A549 (cell line): ENCODE measurements around the gene RASSF4. TPM values are rescaled to one million over a fixed set of nuclear protein-coding genes. Genes with fewer than 3 reads are reported as not detected.

ENCODE experiments used
- ATAC-seq, 2 experiments: fragments of 200-7000 bp in 1 of 2; fragments of >200 bp in 1 of 2; cut with Nextera tagmentation in 1 of 2; cut with Tn5 transposase in 1 of 2; 3 replicates each; pipeline versions ENCODE4 v1.8.0 to v1.9.1; 2018 to 2020; ENCODE audit warnings: mild to moderate bottlenecking in 1 of 2, moderate library complexity in 1 of 2
- CTCF ChIA-PET: fragments of 300-600 bp; sonication (Branson Sonifier 250); formaldehyde crosslinking; extraction: SDS; loops from one replicate; lab custom pipeline; 2021; ENCODE audit warnings: antibody characterized with exemption, inconsistent platforms; lab: Yijun Ruan, JAX
- POLR2A ChIA-PET: fragments of 350-600 bp; formaldehyde crosslinking; extraction: SDS; loops from one replicate; lab custom pipeline; 2021; ENCODE audit warnings: antibody characterized with exemption, inconsistent platforms; lab: Yijun Ruan, JAX
- DNase-seq, 2 experiments: peaks; one replicate each; pipeline versions ENCODE4 v3.0.0 to v3.0.0-alpha.2; 2011 to 2016; ENCODE audit warnings: low read depth in 1 of 2, low spot score in 1 of 2
- FAIRE-seq: peaks from 2 replicates; lab custom pipeline; 2011; peaks lifted over from hg19 to GRCh38; lab: Jason Lieb, UNC
- H3K27ac ChIP-seq, 2 experiments: fragments of >200 bp; sonication (Bioruptor Twin); formaldehyde crosslinking; 3 replicates each; pipeline ENCODE4 v1.5.1; 2016 to 2017
- H3K4me1 ChIP-seq: fragments of >200 bp; sonication (Bioruptor Twin); formaldehyde crosslinking; 3 replicates; pipeline ENCODE4 v1.6.1; 2016
- H3K4me2 ChIP-seq: fragments of >200 bp; sonication (Bioruptor Twin); formaldehyde crosslinking; 3 replicates; pipeline ENCODE4 v1.6.1; 2016
- H3K4me3 ChIP-seq: fragments of >200 bp; sonication (Bioruptor Twin); formaldehyde crosslinking; 3 replicates; pipeline ENCODE4 v1.5.1; 2016
- H3K9me3 ChIP-seq: fragments of >200 bp; sonication (Bioruptor Twin); formaldehyde crosslinking; 3 replicates; pipeline ENCODE4 v1.6.1; 2016
- ATOH8 ChIP-seq: fragments of 250-450 bp; sonication (Bioruptor Pico); IDR thresholded peaks from 2 replicates; pipeline ENCODE4 v1.5.0; 2020; ENCODE audit warnings: low read depth, mild to moderate bottlenecking, moderate library complexity
- CTCF ChIP-seq: fragments of >200 bp; sonication (Bioruptor Twin); formaldehyde crosslinking; IDR thresholded peaks from 3 replicates; pipeline ENCODE4 v1.5.1; 2016
- EHMT2 ChIP-seq: fragments of 200-600 bp; sonication (generic); IDR thresholded peaks from 2 replicates; pipeline ENCODE4 v1.6.1; 2016; ENCODE audit warnings: antibody characterized with exemption, low read depth, mild to moderate bottlenecking, moderate library complexity
- ELK1 ChIP-seq: fragments of 150-350 bp; IDR thresholded peaks from 2 replicates; pipeline ENCODE4 v1.6.1; 2014; ENCODE audit warnings: low read depth, mild to moderate bottlenecking, low read length
- HMGXB4 ChIP-seq: fragments of 250-450 bp; sonication (Bioruptor Pico); IDR thresholded peaks from 2 replicates; pipeline ENCODE4 v1.5.0; 2021; ENCODE audit warnings: mild to moderate bottlenecking, moderate library complexity, borderline replicate concordance
- HOXA7 ChIP-seq: fragments of 250-450 bp; sonication (Bioruptor Pico); IDR thresholded peaks from 2 replicates; pipeline ENCODE4 v1.5.0; 2020; ENCODE audit warnings: mild to moderate bottlenecking, moderate library complexity
- HOXB13 ChIP-seq: fragments of 250-450 bp; sonication (Bioruptor Pico); IDR thresholded peaks from 2 replicates; pipeline ENCODE4 v1.5.0; 2020; ENCODE audit warnings: low read depth, mild to moderate bottlenecking, moderate library complexity
- HOXB5 ChIP-seq: fragments of 250-450 bp; sonication (Bioruptor Pico); IDR thresholded peaks from 2 replicates; pipeline ENCODE4 v1.5.0; 2020; ENCODE audit warnings: mild to moderate bottlenecking, moderate library complexity
- JUN ChIP-seq, 2 experiments: fragments of >200 bp; sonication (Bioruptor Twin); formaldehyde crosslinking; IDR thresholded peaks; 2 replicates in 1 of 2; 3 replicates in 1 of 2; pipeline ENCODE4 v1.6.1; 2016 to 2017
- JUNB ChIP-seq: fragments of >200 bp; sonication (Bioruptor Twin); formaldehyde crosslinking; IDR thresholded peaks from 2 replicates; pipeline ENCODE4 v1.6.1; 2016
- KDM1A ChIP-seq: fragments of 200-600 bp; sonication (generic); IDR thresholded peaks from 2 replicates; pipeline ENCODE4 v1.6.1; 2016; ENCODE audit warnings: low read depth, mild to moderate bottlenecking
- MAX ChIP-seq: IDR thresholded peaks from 2 replicates; pipeline ENCODE4 v1.6.1; 2012
- MAZ ChIP-seq: fragments of 150-350 bp; IDR thresholded peaks from 2 replicates; pipeline ENCODE4 v1.6.1; 2014; ENCODE audit warnings: antibody characterized with exemption, low read depth, low read length, borderline replicate concordance
- NPAS2 ChIP-seq: fragments of 250-450 bp; sonication (Bioruptor Pico); IDR thresholded peaks from 2 replicates; pipeline ENCODE4 v1.8.0; 2022; ENCODE audit warnings: mild to moderate bottlenecking, moderate library complexity, borderline replicate concordance
- NR3C1 ChIP-seq: fragments of >200 bp; sonication (Bioruptor Twin); formaldehyde crosslinking; IDR thresholded peaks from 3 replicates; pipeline ENCODE4 v1.6.1; 2017
- PBX3 ChIP-seq: IDR thresholded peaks from 2 replicates; pipeline ENCODE4 v1.6.1; 2012
- POLR2AphosphoS2 ChIP-seq: conservative IDR thresholded peaks from 2 replicates; pipeline ENCODE4 v1.6.1; 2012; ENCODE audit warnings: low read length, improper control_type of control experiment, inconsistent platforms
- RCOR1 ChIP-seq: fragments of 150-350 bp; IDR thresholded peaks from 2 replicates; pipeline ENCODE4 v1.6.1; 2014; ENCODE audit warnings: antibody characterized with exemption, low read length, low read depth
- SREBF2 ChIP-seq: fragments of 450-650 bp; IDR thresholded peaks from 2 replicates; pipeline ENCODE4 v1.6.1; 2014; ENCODE audit warnings: mild to moderate bottlenecking, moderate library complexity
- TP53 ChIP-seq: fragments of 250-450 bp; sonication (Bioruptor Pico); IDR thresholded peaks from 2 replicates; pipeline ENCODE4 v1.5.0; 2021; ENCODE audit warnings: mild to moderate bottlenecking, moderate library complexity
- ZSCAN20 ChIP-seq: fragments of 250-450 bp; sonication (Bioruptor Pico); IDR thresholded peaks from 2 replicates; pipeline ENCODE4 v1.8.0; 2022; ENCODE audit warnings: mild to moderate bottlenecking, moderate library complexity
- WGBS: methylation state at CpG from one replicate; pipeline ENCODE4 v1.1.6; 2017; ENCODE audit errors: missing lambda C conversion rate; 5-methylcytosine and 5-hydroxymethylcytosine counted together
- polyA plus RNA-seq, 4 experiments: library from polyadenylated mRNA; depleted of rRNA in 3 of 4; stranded (reverse); fragments of >200 nt; fragmentation: RNase III in 1 of 4; extraction: RNeasy Plus Mini Kit Qiagen cat#74134 plus additional on column Dnase treatment in 1 of 4; gene quantifications; 2 replicates in 3 of 4; 3 replicates in 1 of 4; pipeline ENCODE4 v1.2.3, GENCODE V29; 2011 to 2017

RASSF4 gene
- polyA plus RNA-seq, 2 of the 4 experiments (the other 2 are of a cell fraction): 1.9 to 2.2 TPM

- H3K4me3 ChIP-seq: no peak overlapping the region
These were observed 33.5 kb upstream of the RASSF4 start for GRCh38 chr10:44925811-44926750.

GRCh38 chr10:44926751-44927351, 32.8 kb upstream of the RASSF4 start:
- DNase-seq (no peak), FAIRE-seq (no peak), ATAC-seq (no peak)
- Histone ChIP-seq H3K4me2 (no peak overlapping the region), H3K9me3 (no peaks in the 10 kb centered on the region), H3K4me1 (no peaks in the 10 kb centered on the region), H3K4me3 (no peak overlapping the region), H3K27ac (no peak overlapping the region)
- 7% methylated on average over 3 of the region's 10 CpGs for WGBS
- POLR2A ChIA-PET: no interaction called here
- CTCF ChIA-PET: interaction anchor here (0.8 kb wide), 1 partner anchor 47 kb away, joined by 3 read pairs; no protein-coding TSS in a partner anchor
- no peak for TF ChIP-seq TP53 (CRISPR knock-in tag)
- no peak for TF ChIP-seq EHMT2
- TF ChIP-seq ELK1: no peak
- no peak for TF ChIP-seq MAZ

More at GRCh38 chr10:44925811-44926750, 33.5 kb upstream of the RASSF4 start:
- ChIA-PET POLR2A (no interaction called here), CTCF (interaction anchor here (0.8 to 1.2 kb wide), 2 partner anchors 9 to 47 kb away, joined by 3 read pairs; no protein-coding TSS in a partner anchor)
- Histone ChIP-seq H3K9me3 (no peaks in the 10 kb centered on the region), H3K27ac (no peak overlapping the region), H3K4me1 (no peaks in the 10 kb centered on the region), H3K4me2 (no peak overlapping the region)
- FAIRE-seq: no peak
- 74% methylated on average over 14 of the region's 16 CpGs for WGBS
- TF ChIP-seq JUN (IDR thresholded peaks at IDR 0.05) (no peak), HOXB13 (CRISPR knock-in tag) (no peak), NR3C1 (no peak)
- no peak for DNase-seq
- no peak for ATAC-seq

GRCh38 chr10:44927352-44927751, 32.2 kb upstream of the RASSF4 start:
- CTCF ChIA-PET: no interaction called here
- Histone ChIP-seq H3K9me3 (no peaks in the 10 kb centered on the region), H3K4me3 (no peak overlapping the region), H3K4me1 (no peaks in the 10 kb centered on the region), H3K27ac (no peak overlapping the region), H3K4me2 (no peak overlapping the region)
- POLR2A ChIA-PET: no interaction called here
- WGBS: 71% methylated on average over 1 of the region's 2 CpGs
- no peak for FAIRE-seq
- ATAC-seq: no peak
- no peak for DNase-seq
- TF ChIP-seq JUNB: no peak
- no peak for TF ChIP-seq RCOR1
- TF ChIP-seq JUN (IDR thresholded peaks at IDR 0.05): no peak
- TF ChIP-seq MAX: no peak

- no peak overlapping the region for H3K4me3 ChIP-seq
- POLR2A ChIA-PET: no interaction called here
- H3K4me2 ChIP-seq: no peak overlapping the region
- H3K4me1 ChIP-seq: no peaks in the 10 kb centered on the region
- CTCF ChIA-PET: interaction anchor here (1.8 kb wide), 1 partner anchor 48 kb away, joined by 5 read pairs; no protein-coding TSS in a partner anchor
- ATAC-seq: no peak
- no peak for DNase-seq
- no peaks in the 10 kb centered on the region for H3K9me3 ChIP-seq
- H3K27ac ChIP-seq: no peak overlapping the region
- FAIRE-seq: no peak
- TF ChIP-seq NPAS2 (CRISPR knock-in tag) (no peak), HMGXB4 (CRISPR knock-in tag) (no peak), CTCF (no peak), JUN (IDR thresholded peaks at IDR 0.05) (no peak), PBX3 (no peak), SREBF2 (no peak), HOXB5 (no peak), POLR2AphosphoS2 (no peak), RCOR1 (no peak), ZSCAN20 (no peak), HOXA7 (no peak), KDM1A (no peak), MAZ (no peak), ATOH8 (CRISPR knock-in tag) (no peak)
These were observed 31.1 kb upstream of the RASSF4 start for GRCh38 chr10:44928462-44928861.
